Measurements from ENCODE around the gene MUC3A. TPM values are rescaled to one million over a fixed set of nuclear protein-coding genes. Genes with fewer than 3 reads are reported as not detected.

Gene MUC3A
- total RNA-seq, 6 experiments from 2014 or later = not detected

GRCh38 chr7:100969066-100969615 is 19.8 kb downstream of the MUC3A start, which contains the start of gene MUC12:
Gene MUC12, plus strand, starts transcription at chr7:100969565. Its CDS starts 58 bp downstream, at chr7:100969623.
- H3K9me3 Mint-ChIP-seq = peaks cover 1% of the 10 kb centered on the region; the same call in 1 of the 2 replicates
- DNase-seq = no peak
- no peak for TF ChIP-seq CTCF (IDR thresholded peaks at IDR 0.05)
- H3K36me3 Mint-ChIP-seq (ENCODE audit: low read depth) = no peaks in the 10 kb centered on the region
- no peak within 1 kb of the TSS for H3K4me3 Mint-ChIP-seq
- no peak within 1 kb of the TSS for H3K27ac Mint-ChIP-seq
- H3K27me3 Mint-ChIP-seq (ENCODE audit: insufficient read depth) = peaks cover 48% of the 10 kb centered on the region
- H3K4me1 Mint-ChIP-seq (ENCODE audit: low read depth) = no peaks in the 10 kb centered on the region

GRCh38 chr7:100971111-100972001 is 22.0 kb downstream of the MUC3A start:
- Mint-ChIP-seq H3K27me3 (ENCODE audit: insufficient read depth) (peaks cover 48% of the 10 kb centered on the region), H3K4me1 (ENCODE audit: low read depth) (no peaks in the 10 kb centered on the region), H3K9me3 (peaks cover 6% of the 10 kb centered on the region), H3K36me3 (ENCODE audit: low read depth) (no peaks in the 10 kb centered on the region), H3K4me3 (no peak overlapping the region), H3K27ac (no peak overlapping the region)
- no peak for DNase-seq
- no peak for TF ChIP-seq CTCF (IDR thresholded peaks at IDR 0.05)

- no peaks in the 10 kb centered on the region for H3K36me3 Mint-ChIP-seq (ENCODE audit: low read depth)
- DNase-seq = no peak
These were observed 22.6 kb downstream of the MUC3A start for GRCh38 chr7:100972002-100972347.

GRCh38 chr7:100974021-100974420 is 24.7 kb downstream of the MUC3A start:
- H3K4me1 Mint-ChIP-seq (ENCODE audit: low read depth) = no peaks in the 10 kb centered on the region
- H3K4me3 Mint-ChIP-seq = no peak overlapping the region
- peaks cover 28% of the 10 kb centered on the region for H3K27me3 Mint-ChIP-seq (ENCODE audit: insufficient read depth)
- DNase-seq = peak; percentile 43
- H3K36me3 Mint-ChIP-seq (ENCODE audit: low read depth) = no peaks in the 10 kb centered on the region
- TF ChIP-seq CTCF (IDR thresholded peaks at IDR 0.05) = no peak
- no peak overlapping the region for H3K27ac Mint-ChIP-seq
- peaks cover 6% of the 10 kb centered on the region for H3K9me3 Mint-ChIP-seq

More at GRCh38 chr7:100972002-100972347, 22.6 kb downstream of the MUC3A start:
- no peak for TF ChIP-seq CTCF (IDR thresholded peaks at IDR 0.05)
- Mint-ChIP-seq H3K27me3 (ENCODE audit: insufficient read depth) (peaks cover 44% of the 10 kb centered on the region), H3K4me3 (no peak overlapping the region), H3K9me3 (peaks cover 6% of the 10 kb centered on the region), H3K4me1 (ENCODE audit: low read depth) (no peaks in the 10 kb centered on the region), H3K27ac (no peak overlapping the region)

GRCh38 chr7:100975371-100975821 is 26.1 kb downstream of the MUC3A start:
- no peak for TF ChIP-seq CTCF (IDR thresholded peaks at IDR 0.05)
- Mint-ChIP-seq H3K27me3 (ENCODE audit: insufficient read depth) (peaks cover 21% of the 10 kb centered on the region), H3K4me1 (ENCODE audit: low read depth) (no peaks in the 10 kb centered on the region), H3K9me3 (peaks cover 6% of the 10 kb centered on the region), H3K4me3 (no peak overlapping the region), H3K36me3 (ENCODE audit: low read depth) (no peaks in the 10 kb centered on the region), H3K27ac (no peak overlapping the region)
- no peak for DNase-seq

Measured in HFFc6 (cell line).